Stimulated activated naive CD8-positive, alpha-beta T cell treated with anti-CD3 and anti-CD28 coated beads, Interleukin-15, Interleukin-2, amounts not matched to agents 100 ng/mL and 50 ng/mL, for 24 hours (primary cell): ENCODE results near the gene FAM168A.

ENCODE experiments used
- H3K27ac Mint-ChIP-seq: one replicate; pipeline ENCODE4 v1.8.0; 2021; ENCODE audit warnings: mild to moderate bottlenecking, mixed read lengths
- H3K27me3 Mint-ChIP-seq: one replicate; pipeline ENCODE4 v1.8.0; 2021; ENCODE audit warnings: mixed read lengths
- H3K36me3 Mint-ChIP-seq: one replicate; pipeline ENCODE4 v1.8.0; 2021; ENCODE audit warnings: low read depth, mixed read lengths
- H3K4me1 Mint-ChIP-seq: one replicate; pipeline ENCODE4 v1.8.0; 2021; ENCODE audit warnings: low read depth, mixed read lengths
- H3K4me3 Mint-ChIP-seq: one replicate; pipeline ENCODE4 v1.8.0; 2021; ENCODE audit warnings: mild to moderate bottlenecking, mixed read lengths
- H3K9me3 Mint-ChIP-seq: one replicate; pipeline ENCODE4 v1.8.0; 2021; ENCODE audit warnings: mixed read lengths

Gene FAM168A, protein sequence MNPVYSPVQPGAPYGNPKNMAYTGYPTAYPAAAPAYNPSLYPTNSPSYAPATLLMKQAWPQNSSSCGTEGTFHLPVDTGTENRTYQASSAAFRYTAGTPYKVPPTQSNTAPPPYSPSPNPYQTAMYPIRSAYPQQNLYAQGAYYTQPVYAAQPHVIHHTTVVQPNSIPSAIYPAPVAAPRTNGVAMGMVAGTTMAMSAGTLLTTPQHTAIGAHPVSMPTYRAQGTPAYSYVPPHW

DNA sequence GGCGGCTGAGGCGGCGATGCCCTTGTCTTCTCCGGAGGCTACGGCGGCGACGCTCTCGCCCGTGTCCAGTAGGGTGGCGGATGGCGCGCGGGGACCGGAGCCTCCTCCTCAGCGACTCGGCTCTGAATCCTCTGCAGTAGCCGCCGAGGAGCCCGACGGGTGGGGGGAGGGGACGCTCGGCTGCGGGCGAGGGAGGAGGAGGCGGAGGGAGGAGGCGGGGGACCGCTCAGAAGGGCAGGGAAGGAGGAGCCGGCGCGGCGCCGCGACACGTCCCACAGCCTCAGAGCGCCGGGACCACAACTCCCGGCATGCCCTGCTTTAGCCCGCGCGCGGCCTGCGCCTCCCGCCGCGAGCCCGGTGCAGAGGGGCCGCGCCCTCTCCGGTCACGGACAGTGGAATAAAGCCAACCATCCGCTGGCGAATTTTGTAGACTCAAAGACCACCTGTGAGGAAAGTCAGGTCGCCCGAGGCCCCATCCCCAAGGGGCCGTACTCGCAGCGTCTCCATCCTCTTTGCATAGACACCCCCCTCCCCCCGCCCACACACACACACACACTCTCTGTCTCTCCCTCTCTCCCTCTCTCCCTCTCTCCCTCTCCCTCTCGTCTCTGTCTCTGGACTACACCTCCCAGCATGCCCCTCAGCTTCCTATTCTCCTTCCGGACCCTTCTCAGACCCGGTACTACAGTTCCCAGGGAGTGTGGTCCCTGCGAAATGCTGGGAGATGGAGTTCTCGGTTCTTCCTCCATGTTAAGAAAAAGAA lies at the start of gene FAM168A:
Gene FAM168A (minus strand): TSS at position 157 of the 763 bp plus-strand sequence. CDS start 129,638 bp downstream, outside the sequence.
- peak within 1 kb of the TSS; percentile 90 for H3K27ac Mint-ChIP-seq
- H3K36me3 Mint-ChIP-seq = no peaks in the 10 kb centered on the region
- peak within 1 kb of the TSS; percentile 88 for H3K4me3 Mint-ChIP-seq
- no peaks in the 10 kb centered on the region for H3K9me3 Mint-ChIP-seq
- H3K4me1 Mint-ChIP-seq = peaks cover 40% of the 10 kb centered on the region
- no peaks in the 10 kb centered on the region for H3K27me3 Mint-ChIP-seq

DNA sequence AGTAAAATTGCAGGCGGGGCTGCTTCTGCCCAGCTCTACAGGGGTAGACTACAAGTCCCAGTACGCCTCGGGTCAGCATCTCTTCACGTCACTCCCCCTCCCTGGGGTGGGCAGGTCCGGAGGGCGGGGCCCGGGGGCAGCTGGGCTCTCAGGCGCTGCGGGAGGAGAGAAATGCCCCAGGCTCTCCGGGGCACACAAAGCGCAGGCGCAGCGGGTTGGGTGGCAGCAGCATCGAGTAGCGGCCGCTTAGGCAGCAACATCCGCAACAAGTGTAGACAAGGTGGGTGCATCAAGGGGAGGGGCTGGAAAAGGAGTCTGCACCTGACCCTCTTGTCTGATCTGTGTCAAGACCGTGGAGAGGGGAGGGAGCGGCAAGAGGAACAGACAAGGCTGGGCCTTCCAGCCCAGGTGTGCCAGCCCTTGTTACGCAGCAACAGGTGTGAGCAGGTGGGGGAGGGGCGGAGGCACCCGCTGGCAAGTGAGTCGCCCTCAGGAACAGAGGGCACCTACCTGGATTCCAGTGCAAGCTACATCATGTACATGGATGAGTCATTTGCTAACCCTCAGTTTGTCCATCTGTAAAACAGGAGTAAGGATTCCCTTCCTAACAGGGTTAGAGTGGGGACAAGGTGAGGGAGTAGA lies 49.7 kb upstream of the FAM168A start:
- Mint-ChIP-seq H3K4me3 (peak overlapping the region; percentile 74), H3K27ac (no peak overlapping the region), H3K27me3 (no peaks in the 10 kb centered on the region), H3K4me1 (peaks cover 15% of the 10 kb centered on the region), H3K36me3 (no peaks in the 10 kb centered on the region), H3K9me3 (no peaks in the 10 kb centered on the region)

DNA sequence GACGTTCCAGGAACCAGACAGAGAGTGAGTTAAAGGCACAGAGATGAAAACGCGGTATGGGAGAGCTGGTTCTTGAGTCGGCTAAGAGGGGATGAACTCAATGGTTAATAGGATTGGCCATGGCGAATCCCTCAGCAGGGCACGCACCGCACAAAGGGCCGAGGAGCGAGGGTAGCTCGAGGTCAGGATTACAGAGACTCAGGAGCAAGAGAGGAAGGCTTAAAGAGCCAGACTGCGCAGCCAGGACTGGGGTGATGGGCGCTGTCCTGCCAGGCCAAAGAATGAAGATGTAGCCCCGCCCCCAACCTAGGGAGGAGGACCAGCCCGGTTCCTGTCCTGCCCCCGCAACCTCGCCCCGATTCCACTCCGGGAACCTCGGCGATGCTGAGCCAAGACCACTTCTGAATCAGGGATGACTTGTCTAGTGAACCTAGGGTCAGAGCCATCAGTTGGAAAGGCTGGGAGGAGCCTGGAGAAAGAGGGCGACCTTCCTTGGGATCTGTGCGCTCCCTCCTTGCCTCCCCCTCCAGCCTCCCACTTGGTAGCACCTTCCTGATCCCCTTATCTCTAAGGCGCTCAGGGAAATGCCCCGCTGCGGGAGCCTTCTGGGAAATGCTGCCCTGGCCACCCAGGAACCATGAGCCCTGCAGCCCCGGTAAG lies 48.2 kb upstream of the FAM168A start, which contains the start of gene PLEKHB1:
Gene PLEKHB1 (plus strand): TSS at position 610 of the 660 bp plus-strand sequence. CDS start 28 bp downstream, at position 638.
- Mint-ChIP-seq H3K9me3 (no peaks in the 10 kb centered on the region), H3K4me3 (peak within 1 kb of the TSS; percentile 74), H3K27ac (no peak within 1 kb of the TSS), H3K27me3 (no peaks in the 10 kb centered on the region), H3K36me3 (no peaks in the 10 kb centered on the region), H3K4me1 (peaks cover 15% of the 10 kb centered on the region)

DNA sequence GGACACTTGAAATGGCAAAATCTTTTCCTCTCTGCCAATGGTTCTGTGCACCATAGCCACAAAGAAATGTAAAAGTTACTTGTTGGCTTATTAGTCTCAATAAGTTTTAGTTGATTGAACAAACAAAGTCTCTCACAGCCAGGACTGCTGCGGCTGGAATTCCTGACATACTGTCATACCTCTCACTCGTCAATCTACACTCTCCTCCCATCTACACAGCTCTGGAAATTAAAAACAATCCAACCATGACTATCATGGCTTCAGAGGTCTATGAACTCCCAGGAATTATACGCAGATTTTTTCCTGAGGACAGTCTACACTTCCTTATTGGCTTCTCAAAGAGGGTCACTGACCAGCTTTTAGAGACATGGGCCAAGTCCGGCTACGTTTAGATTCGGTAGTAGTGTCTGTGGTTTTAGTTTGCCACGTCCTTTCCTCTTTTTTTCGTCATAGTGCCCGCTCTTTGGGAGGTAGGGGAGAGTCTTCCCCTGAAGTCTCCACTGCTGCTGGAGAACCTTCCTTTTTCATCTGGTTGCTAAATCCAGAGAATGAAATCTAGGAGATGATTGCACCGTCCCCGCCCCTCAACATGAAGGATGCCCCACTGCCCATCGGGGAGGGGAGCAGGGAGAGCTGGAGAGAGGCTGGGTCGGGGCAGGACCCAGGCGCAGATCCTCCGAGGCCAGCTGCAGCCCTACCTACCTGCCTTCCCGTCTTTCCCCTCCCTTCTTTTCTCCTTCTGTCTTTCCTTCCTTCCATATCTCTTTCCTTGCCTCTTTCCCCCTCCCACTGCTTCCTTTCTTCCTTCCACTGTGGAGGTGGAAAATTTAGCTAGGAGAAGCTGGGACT lies 47.4 kb upstream of the FAM168A start:
- Mint-ChIP-seq H3K27ac (no peak overlapping the region), H3K4me1 (peaks cover 18% of the 10 kb centered on the region), H3K27me3 (no peaks in the 10 kb centered on the region), H3K9me3 (no peaks in the 10 kb centered on the region), H3K36me3 (no peaks in the 10 kb centered on the region), H3K4me3 (no peak overlapping the region)

DNA sequence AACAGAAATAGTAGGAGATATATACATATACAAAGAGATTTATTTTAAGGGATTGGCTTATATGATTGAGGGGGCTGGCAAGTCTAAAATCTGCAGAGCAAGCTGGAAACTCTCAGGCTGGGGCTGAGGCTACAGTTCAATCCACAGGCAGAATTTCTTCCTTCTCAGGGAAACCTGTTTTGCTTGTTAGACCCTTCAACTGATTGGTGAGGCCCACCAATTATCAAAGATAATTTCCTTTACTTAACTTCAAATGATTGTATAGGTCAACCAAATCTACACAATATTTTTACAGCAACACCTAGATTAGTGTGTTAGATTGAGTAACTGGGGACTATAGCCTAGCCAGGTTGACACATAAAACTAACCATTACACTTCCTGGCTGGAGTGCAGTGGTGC lies 43.8 kb upstream of the FAM168A start:
- Mint-ChIP-seq H3K4me1 (peaks cover 7% of the 10 kb centered on the region), H3K27me3 (no peaks in the 10 kb centered on the region), H3K36me3 (no peaks in the 10 kb centered on the region), H3K27ac (no peak overlapping the region), H3K4me3 (no peak overlapping the region), H3K9me3 (no peaks in the 10 kb centered on the region)

DNA sequence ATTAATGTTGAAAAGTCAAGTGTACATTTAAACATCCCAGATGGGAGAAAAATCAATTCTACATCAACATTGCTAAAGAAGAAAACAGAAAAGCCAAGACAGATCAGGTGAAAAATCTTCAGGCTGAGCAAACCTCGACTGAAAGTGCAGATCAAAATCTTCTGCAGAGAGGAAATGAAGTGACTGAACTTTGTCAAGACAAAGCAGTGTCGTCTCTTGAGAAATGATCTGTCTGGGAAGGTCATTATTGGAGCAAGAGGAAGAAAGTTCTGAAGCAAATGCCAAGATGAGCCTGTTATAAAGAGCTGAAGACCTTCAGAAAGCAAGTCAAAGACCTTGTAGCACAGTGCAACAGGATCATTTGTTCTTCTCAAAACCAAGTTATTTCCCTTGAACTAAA lies 42.7 kb upstream of the FAM168A start:
- Mint-ChIP-seq H3K9me3 (no peaks in the 10 kb centered on the region), H3K36me3 (no peaks in the 10 kb centered on the region), H3K4me3 (no peak overlapping the region), H3K27ac (no peak overlapping the region), H3K27me3 (no peaks in the 10 kb centered on the region), H3K4me1 (peaks cover 6% of the 10 kb centered on the region)

DNA sequence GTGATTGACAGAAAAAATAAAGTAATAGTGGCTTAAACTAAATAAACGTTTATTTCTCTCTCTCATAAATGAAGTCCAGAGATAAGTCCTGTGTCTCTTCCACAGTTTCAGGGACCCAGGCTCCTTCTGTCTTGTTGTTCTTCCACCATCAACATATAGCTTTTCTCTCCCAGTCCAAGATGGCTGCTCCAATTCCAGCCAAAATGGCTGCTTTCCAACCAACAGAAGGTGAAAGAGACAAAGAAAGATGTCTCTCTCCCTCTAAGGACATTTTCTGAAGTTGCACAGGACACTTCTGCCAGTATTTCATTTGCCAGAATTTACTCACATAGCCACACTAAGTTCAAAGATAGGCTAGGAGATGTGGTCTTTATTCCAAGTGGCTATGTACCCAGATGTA lies 39.1 kb upstream of the FAM168A start:
- no peak overlapping the region for H3K27ac Mint-ChIP-seq
- no peaks in the 10 kb centered on the region for H3K36me3 Mint-ChIP-seq
- H3K4me1 Mint-ChIP-seq = peaks cover 6% of the 10 kb centered on the region
- H3K9me3 Mint-ChIP-seq = no peaks in the 10 kb centered on the region
- no peak overlapping the region for H3K4me3 Mint-ChIP-seq
- no peaks in the 10 kb centered on the region for H3K27me3 Mint-ChIP-seq

DNA sequence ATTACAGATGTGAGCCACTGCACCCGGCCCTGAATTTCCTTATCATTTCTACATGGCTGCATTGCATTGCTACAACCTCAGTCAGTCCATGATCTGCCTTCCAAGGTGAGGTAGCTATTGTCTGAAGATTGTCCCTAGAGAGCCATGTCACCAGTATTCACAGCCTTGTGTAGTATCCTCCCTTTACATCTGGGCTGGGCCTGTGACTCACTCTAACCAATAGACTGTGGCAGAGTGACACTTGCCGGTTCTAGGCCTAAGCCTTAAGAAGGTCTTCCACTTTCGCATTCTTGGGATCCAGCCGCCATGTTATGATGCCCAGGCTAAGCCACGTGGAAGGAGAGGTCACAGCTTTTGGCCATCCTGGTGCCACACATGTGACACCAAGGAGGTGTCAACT lies 38.3 kb upstream of the FAM168A start:
- Mint-ChIP-seq H3K4me1 (peaks cover 6% of the 10 kb centered on the region), H3K4me3 (no peak overlapping the region), H3K27ac (no peak overlapping the region), H3K9me3 (no peaks in the 10 kb centered on the region), H3K27me3 (no peaks in the 10 kb centered on the region), H3K36me3 (no peaks in the 10 kb centered on the region)

DNA sequence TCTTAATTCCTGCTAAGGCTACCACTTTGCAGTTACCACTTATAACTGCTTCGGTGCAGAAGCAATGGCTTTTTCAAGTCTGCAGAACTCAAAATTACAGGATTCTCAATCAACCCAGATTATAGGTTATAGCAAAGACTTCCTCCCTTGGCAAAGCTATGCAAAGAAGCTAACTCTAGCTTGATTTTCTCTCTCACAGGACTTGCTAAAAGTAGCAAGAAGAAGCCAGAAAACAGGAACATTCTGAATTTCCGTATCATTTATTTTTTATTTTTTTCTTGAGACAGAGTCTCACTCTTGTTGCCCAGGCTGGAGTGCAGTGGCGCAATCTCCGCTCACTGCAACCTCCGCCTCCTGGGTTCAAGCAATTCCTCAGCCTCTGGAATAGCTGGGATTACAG lies 37.8 kb upstream of the FAM168A start:
- Mint-ChIP-seq H3K27me3 (no peaks in the 10 kb centered on the region), H3K9me3 (no peaks in the 10 kb centered on the region), H3K27ac (no peak overlapping the region), H3K4me3 (no peak overlapping the region), H3K36me3 (no peaks in the 10 kb centered on the region), H3K4me1 (peaks cover 6% of the 10 kb centered on the region)

DNA sequence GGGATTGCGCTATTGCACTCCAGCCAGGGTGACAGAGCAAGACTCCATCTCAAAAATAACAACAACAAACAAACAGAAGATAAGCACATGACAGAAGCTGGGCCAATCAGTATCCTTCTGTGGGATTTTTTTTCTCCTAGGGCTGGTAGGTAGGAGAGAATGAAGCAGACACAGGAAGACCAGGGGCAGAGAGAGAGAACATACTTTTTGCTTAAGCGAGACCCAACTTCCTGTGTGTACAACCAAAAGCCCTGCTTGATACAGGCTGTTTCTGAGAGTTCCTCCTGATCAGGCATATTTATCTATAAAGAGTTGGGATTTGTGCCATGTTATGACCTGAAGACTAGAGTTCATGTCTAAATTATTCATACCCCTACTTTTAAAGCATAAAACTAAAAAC lies 36.1 kb upstream of the FAM168A start:
- Mint-ChIP-seq H3K4me3 (no peak overlapping the region), H3K4me1 (no peaks in the 10 kb centered on the region), H3K27ac (no peak overlapping the region), H3K27me3 (no peaks in the 10 kb centered on the region), H3K36me3 (no peaks in the 10 kb centered on the region), H3K9me3 (no peaks in the 10 kb centered on the region)

DNA sequence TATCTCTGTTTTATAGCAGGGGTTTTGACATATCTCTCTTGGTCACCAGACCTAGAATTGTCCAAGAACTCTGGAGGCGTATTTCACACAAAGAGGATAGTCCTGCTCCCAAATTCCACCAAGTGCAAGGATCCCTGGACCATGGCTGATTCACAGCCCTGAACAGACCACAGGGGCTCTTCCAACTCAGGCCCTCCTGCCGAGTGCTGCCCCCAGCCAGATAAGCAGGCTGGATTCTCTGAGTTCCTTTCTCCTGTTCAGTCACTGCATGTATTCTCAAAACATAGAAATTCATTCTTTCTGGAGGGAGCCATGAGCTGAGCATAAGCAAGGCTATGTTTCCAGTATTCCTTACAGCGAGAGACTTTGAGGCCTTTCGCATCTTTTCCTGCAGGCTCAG lies 35.1 kb upstream of the FAM168A start:
- Mint-ChIP-seq H3K27ac (no peak overlapping the region), H3K4me3 (no peak overlapping the region), H3K4me1 (no peaks in the 10 kb centered on the region), H3K36me3 (no peaks in the 10 kb centered on the region), H3K27me3 (no peaks in the 10 kb centered on the region), H3K9me3 (no peaks in the 10 kb centered on the region)

DNA sequence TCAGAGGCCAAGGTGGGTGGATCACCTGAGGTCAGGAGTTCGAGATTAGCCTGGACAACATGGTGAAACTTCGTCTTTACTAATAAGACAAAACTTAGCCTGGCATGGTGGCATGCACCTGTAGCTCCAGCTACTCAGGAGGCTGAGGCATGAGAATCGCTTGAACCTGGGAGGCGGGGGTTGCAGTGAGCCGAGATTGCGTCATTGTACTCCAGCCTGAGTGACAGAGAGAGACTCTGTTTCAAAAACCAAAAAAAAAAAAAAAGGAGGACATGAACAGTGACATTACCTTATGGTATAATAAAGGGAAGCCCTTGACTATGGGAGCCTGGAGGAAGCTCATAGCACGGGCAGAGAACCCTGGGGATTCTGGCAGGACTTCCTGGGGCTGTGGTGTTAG lies 32.0 kb upstream of the FAM168A start:
- H3K27ac Mint-ChIP-seq = no peak overlapping the region
- H3K36me3 Mint-ChIP-seq = no peaks in the 10 kb centered on the region
- H3K27me3 Mint-ChIP-seq = no peaks in the 10 kb centered on the region
- H3K4me1 Mint-ChIP-seq = no peaks in the 10 kb centered on the region
- no peaks in the 10 kb centered on the region for H3K9me3 Mint-ChIP-seq
- no peak overlapping the region for H3K4me3 Mint-ChIP-seq

DNA sequence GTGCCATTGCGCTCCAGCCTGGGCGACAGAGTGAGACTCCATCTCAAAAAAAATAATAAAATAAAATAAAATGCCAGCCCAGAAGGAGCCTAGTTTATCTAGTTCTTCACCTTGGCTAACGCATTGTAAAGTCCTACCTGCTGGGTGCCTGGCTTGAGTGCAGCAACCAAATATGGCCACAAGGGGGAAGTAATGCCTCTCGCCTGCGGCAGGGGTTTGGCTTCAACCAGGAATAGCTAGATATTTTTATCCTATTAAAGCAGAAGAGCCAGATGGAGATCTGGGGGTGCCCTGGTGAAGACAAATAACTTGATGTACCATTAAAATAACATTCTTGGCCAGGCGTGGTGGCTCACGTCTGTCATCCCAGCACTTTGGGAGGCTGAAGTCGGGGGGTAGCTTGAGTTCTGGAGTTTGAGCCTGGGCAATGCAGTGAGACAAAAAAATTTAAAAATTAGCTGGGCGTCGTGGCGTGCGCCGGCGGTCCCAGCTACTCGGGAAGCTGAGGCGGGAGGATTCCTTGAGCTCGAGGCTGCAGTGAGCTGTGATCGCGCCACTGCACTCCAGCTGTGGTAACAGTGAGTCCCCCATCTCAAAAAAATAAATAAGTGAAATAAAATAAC lies 27.9 kb upstream of the FAM168A start:
- Mint-ChIP-seq H3K9me3 (no peaks in the 10 kb centered on the region), H3K27me3 (peaks cover 14% of the 10 kb centered on the region), H3K4me3 (no peak overlapping the region), H3K27ac (no peak overlapping the region), H3K4me1 (no peaks in the 10 kb centered on the region), H3K36me3 (no peaks in the 10 kb centered on the region)

DNA sequence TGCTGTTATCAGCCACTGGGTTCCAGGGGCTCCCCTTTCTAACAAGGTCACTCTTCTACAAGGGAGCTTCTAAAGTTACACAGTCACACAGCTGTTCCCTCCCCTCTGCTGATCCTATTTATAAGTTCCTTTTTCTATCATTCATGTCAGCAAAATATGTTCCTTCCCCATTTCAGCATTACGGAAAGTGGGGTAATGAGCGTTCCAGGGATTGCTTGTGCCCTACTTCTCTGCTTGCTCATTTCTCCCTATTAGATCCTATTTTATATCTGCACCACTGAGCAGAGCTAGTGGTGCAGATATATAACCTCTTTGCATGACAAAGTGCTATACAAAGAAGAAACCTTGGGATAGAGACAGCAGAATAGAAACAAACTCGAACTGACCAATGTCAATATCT lies 25.8 kb upstream of the FAM168A start:
- Mint-ChIP-seq H3K27ac (no peak overlapping the region), H3K27me3 (peaks cover 14% of the 10 kb centered on the region), H3K4me3 (no peak overlapping the region), H3K36me3 (no peaks in the 10 kb centered on the region), H3K9me3 (no peaks in the 10 kb centered on the region), H3K4me1 (no peaks in the 10 kb centered on the region)
